Upper lobe of right lung (tissue), 1 donor: Measurements from ENCODE around the gene MT1B. TPM values are rescaled to one million over a fixed set of nuclear protein-coding genes. Genes with fewer than 3 reads are reported as not detected.

Source experiments
- ATAC-seq: fragments of 200-7000 bp; cut with Tn5 transposase; one replicate; pipeline ENCODE4 v1.9.1; 2020; ENCODE audit warnings: mild to moderate bottlenecking, moderate library complexity
- DNase-seq: peaks from one replicate; pipeline ENCODE4 v3.0.0-alpha.2; 2020
- H3K27ac ChIP-seq: fragments of 200-600 bp; one replicate; pipeline ENCODE4 v1.8.0; 2022
- H3K27me3 ChIP-seq: fragments of 200-600 bp; one replicate; pipeline ENCODE4 v1.8.0; 2022; ENCODE audit warnings: mild to moderate bottlenecking
- H3K36me3 ChIP-seq: fragments of 200-600 bp; one replicate; pipeline ENCODE4 v1.8.0; 2022
- H3K4me1 ChIP-seq: fragments of 200-600 bp; one replicate; pipeline ENCODE4 v1.8.0; 2022
- H3K4me3 ChIP-seq: fragments of 200-600 bp; one replicate; pipeline ENCODE4 v1.8.0; 2022; ENCODE audit warnings: mild to moderate bottlenecking
- H3K9me3 ChIP-seq: fragments of 200-600 bp; one replicate; pipeline ENCODE4 v1.8.0; 2022
- intact Hi-C: fragments of 100-400 bp; cut with DNase I; formaldehyde crosslinking; loops from one replicate; pipeline ENCODE4 v1.11.0; 2022
- total RNA-seq: library from RNA; stranded (reverse); fragmentation: NEBNext Ultra II Directional; extraction: Animal tissue kit (Norgen Biotek cat#: 25700); gene quantifications from one replicate; pipeline ENCODE4 v1.2.1, GENCODE V29; 2021
- TF ChIP-seq, protein P1 (sequence below): fragments of 200-600 bp; IDR thresholded peaks from one replicate; pipeline ENCODE4 v1.8.0; 2022; ENCODE audit warnings: antibody characterized with exemption
- donor health status: DM: no; HTN: yes; CAD: no; lungs with severe emphysema.

MT1B gene
- total RNA-seq, 1 donor from 2014 or later, result not detected

DNA sequence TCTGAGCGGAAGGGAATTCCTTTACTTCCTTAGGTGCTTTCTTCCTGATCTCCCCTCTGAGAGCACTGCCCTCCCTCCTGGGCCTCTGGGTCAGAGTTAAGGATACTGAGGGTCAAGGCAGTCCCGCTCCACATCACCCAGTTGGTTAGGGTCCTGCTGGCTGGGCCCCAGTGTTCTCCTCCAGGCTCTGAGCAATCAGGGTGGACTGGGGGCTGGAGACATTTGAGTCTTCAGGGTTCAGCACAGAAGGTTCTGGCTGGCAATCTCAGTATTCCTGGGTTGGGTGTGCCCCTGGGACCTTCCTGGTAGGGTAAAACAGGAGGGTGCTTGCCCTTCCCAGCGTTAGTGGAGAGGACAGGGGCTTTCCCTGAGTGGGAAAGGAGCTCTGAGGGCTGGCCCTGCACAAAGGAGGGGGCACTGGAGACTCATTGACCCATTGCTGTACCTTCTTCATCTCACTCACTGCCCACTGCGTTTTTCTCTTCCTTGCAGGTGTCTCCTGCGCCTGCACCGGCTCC, 18.8 kb upstream of the MT1B start:
- H3K9me3 ChIP-seq, result no peaks in the 10 kb centered on the region
- peak overlapping the region; percentile 83 for H3K27ac ChIP-seq
- no peak for ATAC-seq
- TF ChIP-seq, protein P1, sequence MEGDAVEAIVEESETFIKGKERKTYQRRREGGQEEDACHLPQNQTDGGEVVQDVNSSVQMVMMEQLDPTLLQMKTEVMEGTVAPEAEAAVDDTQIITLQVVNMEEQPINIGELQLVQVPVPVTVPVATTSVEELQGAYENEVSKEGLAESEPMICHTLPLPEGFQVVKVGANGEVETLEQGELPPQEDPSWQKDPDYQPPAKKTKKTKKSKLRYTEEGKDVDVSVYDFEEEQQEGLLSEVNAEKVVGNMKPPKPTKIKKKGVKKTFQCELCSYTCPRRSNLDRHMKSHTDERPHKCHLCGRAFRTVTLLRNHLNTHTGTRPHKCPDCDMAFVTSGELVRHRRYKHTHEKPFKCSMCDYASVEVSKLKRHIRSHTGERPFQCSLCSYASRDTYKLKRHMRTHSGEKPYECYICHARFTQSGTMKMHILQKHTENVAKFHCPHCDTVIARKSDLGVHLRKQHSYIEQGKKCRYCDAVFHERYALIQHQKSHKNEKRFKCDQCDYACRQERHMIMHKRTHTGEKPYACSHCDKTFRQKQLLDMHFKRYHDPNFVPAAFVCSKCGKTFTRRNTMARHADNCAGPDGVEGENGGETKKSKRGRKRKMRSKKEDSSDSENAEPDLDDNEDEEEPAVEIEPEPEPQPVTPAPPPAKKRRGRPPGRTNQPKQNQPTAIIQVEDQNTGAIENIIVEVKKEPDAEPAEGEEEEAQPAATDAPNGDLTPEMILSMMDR, result no peak
- DNase-seq, result no peak
- intact Hi-C loops, result no loop called here
- peaks cover 8% of the 10 kb centered on the region for H3K4me1 ChIP-seq
- peak overlapping the region; percentile 46 for H3K4me3 ChIP-seq
- no peaks in the 10 kb centered on the region for H3K36me3 ChIP-seq
- H3K27me3 ChIP-seq, result peaks cover 23% of the 10 kb centered on the region

DNA sequence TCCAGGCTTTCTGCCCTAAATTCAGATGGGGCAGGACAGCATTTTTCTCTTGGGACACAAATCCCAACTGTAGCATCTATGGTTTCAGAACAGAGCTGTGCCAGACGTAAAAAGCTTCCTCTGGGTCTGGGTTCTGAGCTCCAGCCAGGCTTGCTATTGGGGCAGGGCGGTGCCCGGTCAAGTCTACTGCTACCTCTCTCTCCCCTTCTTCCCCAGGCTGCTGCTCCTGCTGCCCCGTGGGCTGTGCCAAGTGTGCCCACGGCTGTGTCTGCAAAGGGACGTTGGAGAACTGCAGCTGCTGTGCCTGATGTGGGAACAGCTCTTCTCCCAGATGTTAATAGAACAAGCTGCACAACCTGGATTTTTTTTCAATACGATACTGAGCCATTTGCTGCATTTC, 18.2 kb upstream of the MT1B start:
- TF ChIP-seq, protein P1, result no peak
- intact Hi-C loops, result no loop called here
- peaks cover 29% of the 10 kb centered on the region for H3K27me3 ChIP-seq
- H3K36me3 ChIP-seq, result no peaks in the 10 kb centered on the region
- peak overlapping the region; percentile 83 for H3K27ac ChIP-seq
- H3K9me3 ChIP-seq, result no peaks in the 10 kb centered on the region
- DNase-seq (no peak), ATAC-seq (no peak)
- H3K4me3 ChIP-seq, result peak overlapping the region; percentile 46
- H3K4me1 ChIP-seq, result peaks cover 15% of the 10 kb centered on the region

DNA sequence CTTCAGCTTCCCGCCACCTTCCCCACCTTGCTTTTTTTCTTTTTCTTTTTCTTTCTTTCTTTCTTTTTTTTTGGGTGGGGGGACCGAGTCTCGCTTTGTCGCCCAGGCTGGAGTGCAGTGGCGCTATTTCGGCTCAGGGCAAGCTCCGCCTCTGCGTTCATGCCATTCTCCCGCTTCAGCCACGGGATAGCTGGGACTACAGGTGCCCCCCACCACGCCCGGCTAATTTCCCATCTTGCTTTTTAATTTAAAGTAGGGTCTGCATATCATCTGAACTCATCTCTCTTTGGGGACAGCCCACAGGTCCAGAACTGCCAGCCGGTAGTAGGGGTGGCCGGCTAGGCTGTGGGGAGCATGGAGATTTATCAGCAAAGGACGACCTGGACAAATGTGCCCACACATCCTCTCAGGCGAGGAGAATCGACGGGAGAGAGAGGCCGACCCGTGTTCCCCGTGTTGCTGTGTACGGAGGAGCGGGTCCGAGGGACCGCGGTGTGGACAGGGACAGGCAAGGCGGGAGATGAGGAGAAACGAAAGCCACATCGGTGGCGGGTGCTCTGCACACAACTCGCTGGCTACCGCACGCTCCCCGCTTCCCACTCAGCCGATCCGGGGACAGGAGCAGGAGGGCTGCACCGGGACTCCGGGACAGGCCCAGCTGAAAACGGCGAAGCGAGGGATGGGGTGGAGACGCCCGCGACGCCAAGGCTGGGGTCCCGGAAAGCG, 16.8 kb upstream of the MT1B start:
- intact Hi-C loops, result no loop called here
- peaks cover 22% of the 10 kb centered on the region for H3K4me1 ChIP-seq
- ATAC-seq, result no peak
- TF ChIP-seq, protein P1, result no peak
- no peak for DNase-seq
- no peaks in the 10 kb centered on the region for H3K36me3 ChIP-seq
- H3K27me3 ChIP-seq, result peaks cover 40% of the 10 kb centered on the region
- H3K9me3 ChIP-seq, result no peaks in the 10 kb centered on the region
- peak overlapping the region; percentile 10 for H3K4me3 ChIP-seq
- no peak overlapping the region for H3K27ac ChIP-seq

DNA sequence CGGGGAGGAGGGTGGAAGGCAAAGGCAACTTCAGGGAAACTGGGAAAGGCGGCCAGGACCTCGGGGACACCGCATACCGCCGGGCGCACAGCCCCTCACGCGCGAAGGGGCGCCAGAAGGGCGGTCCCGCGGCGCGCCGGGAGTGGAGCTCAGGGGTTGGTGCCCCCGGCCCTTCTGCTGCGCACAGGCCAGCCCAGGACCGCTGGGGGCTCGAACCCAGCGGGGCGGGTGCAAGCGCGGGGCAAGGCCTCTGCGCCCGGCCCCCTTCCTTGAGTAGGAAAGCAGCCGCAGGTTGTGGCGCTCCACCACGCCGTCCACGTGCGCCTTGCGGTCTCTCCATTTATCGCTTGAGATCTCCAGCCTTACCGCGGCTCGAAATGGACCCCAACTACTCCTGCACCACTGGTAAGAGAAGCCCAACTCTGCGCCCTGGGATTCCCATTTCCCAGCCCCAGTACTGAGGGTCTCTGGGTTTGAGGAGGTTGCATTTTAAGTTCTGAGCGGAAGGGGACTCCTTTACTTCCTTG, 16.2 kb upstream of the MT1B start:
- peak overlapping the region; percentile 10 for H3K4me3 ChIP-seq
- H3K27me3 ChIP-seq, result peaks cover 40% of the 10 kb centered on the region
- ATAC-seq (no peak), DNase-seq (no peak)
- TF ChIP-seq, protein P1, result no peak
- intact Hi-C loops, result no loop called here
- H3K4me1 ChIP-seq, result peaks cover 22% of the 10 kb centered on the region
- H3K9me3 ChIP-seq, result no peaks in the 10 kb centered on the region
- no peaks in the 10 kb centered on the region for H3K36me3 ChIP-seq
- no peak overlapping the region for H3K27ac ChIP-seq

DNA sequence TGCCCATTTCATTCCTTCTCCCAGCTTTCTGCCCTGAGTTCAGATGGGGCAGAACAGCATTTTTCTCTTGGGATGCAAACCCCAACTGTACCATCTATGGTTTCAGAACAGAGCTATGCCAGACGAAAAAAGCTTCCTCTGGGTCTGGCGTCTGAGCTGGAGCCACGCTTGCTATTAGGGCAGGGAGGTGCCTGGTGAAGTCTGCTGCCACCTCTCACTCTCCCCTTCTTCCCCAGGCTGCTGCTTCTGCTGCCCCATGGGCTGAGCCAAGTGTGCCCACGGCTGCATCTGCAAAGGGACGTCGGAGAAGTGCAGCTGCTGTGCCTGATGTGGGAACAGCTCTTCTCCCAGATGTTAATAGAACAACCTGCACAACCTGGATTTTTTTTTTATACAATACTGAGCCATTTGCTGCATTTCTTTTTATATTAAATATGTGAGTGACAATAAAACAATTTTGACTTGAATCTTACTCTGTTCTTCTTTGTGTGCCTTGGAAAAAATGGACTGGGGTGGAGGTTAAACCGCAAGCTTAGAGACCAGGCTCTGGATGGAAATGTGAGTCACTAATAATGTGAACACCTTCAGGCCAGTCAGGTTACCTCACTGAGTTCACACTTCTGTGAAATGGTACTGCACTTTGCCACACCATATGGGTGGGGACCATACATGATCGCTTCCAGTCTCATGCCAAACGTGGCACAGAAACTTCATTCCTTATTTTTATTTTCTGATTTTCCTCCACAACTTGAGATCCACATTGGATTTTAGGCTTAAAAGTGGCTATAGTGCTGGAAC, 14.9 kb upstream of the MT1B start:
- ATAC-seq (no peak), DNase-seq (no peak)
- Histone ChIP-seq H3K9me3 (no peaks in the 10 kb centered on the region), H3K4me3 (no peak overlapping the region), H3K27ac (no peak overlapping the region), H3K27me3 (peaks cover 40% of the 10 kb centered on the region), H3K36me3 (no peaks in the 10 kb centered on the region), H3K4me1 (peaks cover 22% of the 10 kb centered on the region)
- intact Hi-C loops, result no loop called here
- TF ChIP-seq, protein P1, result no peak
